ENCODE measurements around the gene DSE.

DSE gene

GRCh38 chr6:116492331-116493067, 121.8 kb downstream of the DSE start:
- no peak for DNase-seq

Data from HCEC 1CT (cell line).